Prostate gland (tissue), 2 donors: ENCODE data around the gene AKAP10.

Source experiments
- POLR2A ChIP-seq: fragments of 450-650 bp; IDR thresholded peaks from one replicate; pipeline ENCODE4 v1.6.1; 2016; ENCODE audit warnings: antibody characterized with exemption, mild to moderate bottlenecking
- POLR2AphosphoS5 ChIP-seq: sonication (generic); formaldehyde crosslinking; IDR thresholded peaks from one replicate; pipeline ENCODE4 v1.6.1; 2017; ENCODE audit warnings: antibody characterized with exemption
- TF ChIP-seq, protein P1 (sequence below), 4 experiments: fragments of 200-600 bp in 2 of 4; fragments of 450-650 bp in 2 of 4; sonication (generic) in 2 of 4; IDR thresholded peaks; 1 replicate in 3 of 4; 2 replicates in 1 of 4; pipeline ENCODE4 v1.5.1; 2016 to 2019; ENCODE audit warnings: antibody characterized with exemption in 4 of 4, mild to moderate bottlenecking in 2 of 4, moderate library complexity in 2 of 4

DNA sequence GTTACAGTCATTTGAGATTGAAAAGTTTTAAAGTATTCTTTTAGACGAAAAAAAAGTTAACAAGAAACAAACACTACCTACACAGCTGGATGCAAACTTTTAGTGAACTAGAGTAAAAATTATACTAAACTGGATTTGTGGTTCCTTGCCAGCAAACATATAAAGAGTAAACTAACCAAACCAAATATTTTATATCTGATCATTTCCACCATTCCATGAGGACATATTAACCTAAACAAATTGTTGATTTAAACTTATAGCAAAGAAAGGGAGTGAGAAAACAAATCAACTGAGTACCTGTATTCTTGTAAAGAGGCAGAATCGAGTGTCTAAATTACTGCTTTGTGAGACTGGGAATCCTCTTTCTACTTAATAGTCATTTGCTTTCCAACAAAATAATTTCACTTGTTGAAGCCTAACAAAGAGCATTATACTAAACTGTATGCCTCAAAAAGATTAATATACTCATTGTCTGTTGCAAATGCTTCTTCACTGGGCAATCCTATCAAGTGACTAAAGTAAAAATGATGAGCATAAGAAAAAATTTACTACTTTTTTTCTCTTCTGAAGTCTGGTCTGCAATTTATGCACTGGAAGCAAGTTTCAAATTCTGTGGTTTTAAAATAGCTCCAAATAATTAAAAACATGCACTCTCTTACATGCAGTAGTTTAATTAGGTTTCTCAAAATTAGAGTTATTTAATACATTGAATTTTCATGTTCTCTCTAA, 37.5 kb downstream of the AKAP10 start:
- TF ChIP-seq POLR2AphosphoS5 = no peak
- TF ChIP-seq, protein P1, sequence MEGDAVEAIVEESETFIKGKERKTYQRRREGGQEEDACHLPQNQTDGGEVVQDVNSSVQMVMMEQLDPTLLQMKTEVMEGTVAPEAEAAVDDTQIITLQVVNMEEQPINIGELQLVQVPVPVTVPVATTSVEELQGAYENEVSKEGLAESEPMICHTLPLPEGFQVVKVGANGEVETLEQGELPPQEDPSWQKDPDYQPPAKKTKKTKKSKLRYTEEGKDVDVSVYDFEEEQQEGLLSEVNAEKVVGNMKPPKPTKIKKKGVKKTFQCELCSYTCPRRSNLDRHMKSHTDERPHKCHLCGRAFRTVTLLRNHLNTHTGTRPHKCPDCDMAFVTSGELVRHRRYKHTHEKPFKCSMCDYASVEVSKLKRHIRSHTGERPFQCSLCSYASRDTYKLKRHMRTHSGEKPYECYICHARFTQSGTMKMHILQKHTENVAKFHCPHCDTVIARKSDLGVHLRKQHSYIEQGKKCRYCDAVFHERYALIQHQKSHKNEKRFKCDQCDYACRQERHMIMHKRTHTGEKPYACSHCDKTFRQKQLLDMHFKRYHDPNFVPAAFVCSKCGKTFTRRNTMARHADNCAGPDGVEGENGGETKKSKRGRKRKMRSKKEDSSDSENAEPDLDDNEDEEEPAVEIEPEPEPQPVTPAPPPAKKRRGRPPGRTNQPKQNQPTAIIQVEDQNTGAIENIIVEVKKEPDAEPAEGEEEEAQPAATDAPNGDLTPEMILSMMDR (IDR thresholded peaks at IDR 0.05) = no peak
- TF ChIP-seq POLR2A = no peak
